ENCODE data around the gene PPP4C.

PPP4C gene

GRCh38 chr16:30132591-30132990 lies 56.8 kb downstream of the PPP4C start:
- no peak for DNase-seq

Data from GF-D8 (cell line).